DMS53 treated with DMSO at 0.1 percent for 48 hours (cell line): ENCODE measurements around the gene ANAPC16.
"Not testable (repeated sequence)": the region's sequence is repeated elsewhere in the genome, so short reads cannot be mapped to it uniquely, and the experiment has no call there.

Experiments
- DNase-seq: peaks from one replicate; lab custom pipeline; 2025; ENCODE audit not compliant: unreplicated experiment; lab: John Stamatoyannopoulos, UW

ANAPC16 gene

DNA sequence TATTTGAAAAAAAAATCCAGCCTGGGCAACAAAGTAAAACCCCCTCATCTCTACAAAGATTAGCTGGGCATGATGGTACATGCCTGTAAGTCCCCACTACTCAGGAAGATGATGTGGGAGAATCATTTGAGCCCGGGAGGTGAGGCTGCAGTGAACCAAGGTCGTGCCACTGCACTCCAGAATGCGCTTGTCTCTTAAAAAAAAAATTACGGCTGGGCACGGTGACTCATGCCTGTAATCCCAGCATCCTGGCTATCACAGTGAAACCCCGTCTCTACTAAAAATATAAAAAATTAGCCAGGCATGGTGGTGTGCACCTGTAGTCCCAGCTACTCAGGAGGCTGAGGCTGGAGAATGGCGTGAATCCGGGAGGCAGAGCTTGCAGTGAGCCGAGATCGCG, 4.4 kb upstream of the ANAPC16 start:
- DNase-seq = not testable (repeated sequence)

GRCh38 chr10:72211832-72212231, 4.0 kb upstream of the ANAPC16 start:
- not testable (repeated sequence) for DNase-seq

DNA sequence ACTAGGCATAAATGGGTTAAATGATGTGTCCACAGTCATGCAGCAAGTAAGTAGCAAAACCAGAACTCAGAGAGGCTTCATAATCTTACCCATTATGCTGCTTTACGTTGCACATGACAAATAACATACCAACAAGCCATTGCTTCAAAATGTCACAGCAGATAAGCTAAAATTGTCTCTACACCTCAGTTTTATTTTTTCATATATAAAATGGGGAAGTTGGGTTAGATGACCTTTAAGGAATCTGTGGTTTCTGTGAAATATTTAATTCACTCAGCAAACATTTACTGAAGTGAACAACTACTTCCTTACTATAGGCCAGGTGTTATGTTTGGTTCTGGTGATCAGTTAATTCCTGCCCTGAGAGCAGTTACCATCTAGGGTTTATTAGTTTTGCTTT, 2.5 kb downstream of the ANAPC16 start:
- no peak for DNase-seq

DNA sequence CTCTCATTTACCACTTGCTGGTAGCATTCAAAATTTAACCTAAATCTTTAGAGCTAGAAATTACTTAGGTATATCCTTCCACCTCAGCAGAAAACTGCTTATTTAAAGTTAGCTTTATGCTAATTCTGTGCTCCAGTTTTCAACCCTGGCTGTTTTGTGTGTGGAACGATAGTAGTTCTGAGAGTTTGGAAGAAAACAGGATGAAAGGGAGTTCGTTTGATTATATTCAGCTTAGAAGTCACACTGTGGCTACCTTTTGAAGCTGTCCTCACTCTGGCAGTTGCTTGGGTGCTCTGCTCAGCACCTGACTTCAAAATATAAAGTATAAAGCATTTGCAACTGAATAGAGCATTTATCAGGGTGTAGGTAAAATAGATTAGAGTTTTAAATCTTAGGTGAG, 2.9 kb downstream of the ANAPC16 start:
- no peak for DNase-seq

- no peak for DNase-seq
Observed at GRCh38 chr10:72219235-72219814, 3.5 kb downstream of the ANAPC16 start.

- no peak for DNase-seq
Observed at GRCh38 chr10:72220637-72221036, 4.8 kb downstream of the ANAPC16 start.

DNA sequence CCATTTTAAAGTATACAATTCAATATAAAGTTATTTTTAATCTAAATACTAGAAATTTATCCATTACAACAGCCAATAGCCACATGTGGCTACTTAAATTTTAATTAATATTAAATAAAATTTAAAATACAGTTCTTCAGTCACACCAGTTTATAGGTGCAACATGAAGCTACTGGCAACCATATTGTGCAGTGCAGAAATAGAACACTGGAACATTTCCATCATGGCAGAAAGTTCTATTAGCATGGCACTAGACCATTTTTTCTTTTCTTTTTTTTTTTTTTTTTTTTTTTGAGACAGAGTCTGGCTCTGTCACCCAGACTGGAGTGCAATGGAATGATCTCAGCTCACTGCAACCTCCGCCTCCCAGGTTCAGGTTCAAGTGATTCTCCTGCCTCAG, 5.5 kb downstream of the ANAPC16 start:
- no peak for DNase-seq

- DNase-seq = no peak
Observed at GRCh38 chr10:72223743-72224101, 7.9 kb downstream of the ANAPC16 start.

GRCh38 chr10:72224191-72224590, 8.4 kb downstream of the ANAPC16 start:
- not testable (repeated sequence) for DNase-seq

DNA sequence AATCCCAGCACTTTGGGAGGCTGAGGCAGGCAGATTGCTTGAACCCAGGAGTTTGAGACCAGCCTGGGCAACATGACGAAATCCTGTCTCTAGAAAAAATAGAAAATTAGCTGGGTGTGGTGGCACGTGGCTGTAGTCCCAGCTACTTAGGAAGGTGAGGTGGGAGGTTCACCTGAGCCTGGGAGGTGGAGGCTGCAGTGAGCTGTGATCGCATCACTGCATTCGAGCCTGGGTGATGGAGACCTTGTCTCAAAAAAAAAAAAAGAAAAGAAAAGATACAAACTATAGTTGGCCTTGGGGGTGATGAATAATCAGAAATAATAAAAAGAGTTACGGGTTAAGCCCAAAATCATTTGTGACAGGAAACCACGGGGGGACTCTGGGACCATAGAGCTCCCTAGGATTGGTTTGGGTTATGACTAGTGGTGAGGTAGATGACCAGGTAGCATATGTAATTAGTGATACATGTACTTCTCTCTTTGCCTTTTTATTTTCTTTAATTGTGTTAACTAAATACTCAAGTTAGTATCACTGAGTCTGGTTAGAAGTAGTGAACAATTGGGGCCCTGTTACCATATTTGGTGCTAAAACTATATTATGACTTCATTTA, 10.7 kb downstream of the ANAPC16 start:
- no peak for DNase-seq

DNA sequence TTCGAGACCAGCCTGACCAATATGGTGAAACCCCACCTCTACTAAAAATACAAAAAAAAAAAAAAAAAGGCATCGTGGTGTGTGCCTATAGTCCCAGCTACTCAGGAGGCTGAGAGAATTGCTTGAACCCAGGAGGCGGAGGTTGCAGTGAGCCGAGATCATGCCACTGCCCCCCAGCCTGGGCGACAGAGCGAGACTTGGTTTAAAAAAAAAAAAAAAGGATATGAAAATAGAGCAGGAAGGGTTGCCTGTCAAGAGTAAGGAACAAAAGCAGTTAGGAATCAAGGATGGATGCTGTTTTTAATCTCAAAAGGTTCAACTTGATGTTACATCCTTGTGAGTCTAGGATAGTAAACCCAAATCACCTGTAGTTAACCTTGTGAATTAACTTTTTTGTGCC, 12.0 kb downstream of the ANAPC16 start:
- no peak for DNase-seq

DNA sequence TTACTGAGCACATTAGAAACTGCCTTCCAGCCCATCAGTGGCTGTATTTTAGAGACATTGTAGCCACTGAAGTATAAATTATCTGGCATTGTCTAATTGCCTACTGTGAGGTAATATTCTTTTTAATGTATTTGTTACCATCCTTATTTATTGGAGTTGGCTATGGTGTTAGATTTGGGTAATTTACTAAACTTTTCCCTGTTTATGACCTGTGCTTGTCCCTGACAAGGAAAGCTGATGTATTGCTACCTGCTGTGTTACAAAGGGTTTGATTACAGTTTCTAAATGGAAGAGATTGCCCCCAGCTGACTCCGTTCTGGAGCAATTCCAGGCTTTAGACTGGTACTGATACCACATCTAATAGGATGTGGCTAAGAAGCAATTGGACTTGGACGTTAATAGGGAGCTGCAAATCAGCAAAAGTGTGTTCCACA, 12.5 kb downstream of the ANAPC16 start:
- DNase-seq = no peak

DNA sequence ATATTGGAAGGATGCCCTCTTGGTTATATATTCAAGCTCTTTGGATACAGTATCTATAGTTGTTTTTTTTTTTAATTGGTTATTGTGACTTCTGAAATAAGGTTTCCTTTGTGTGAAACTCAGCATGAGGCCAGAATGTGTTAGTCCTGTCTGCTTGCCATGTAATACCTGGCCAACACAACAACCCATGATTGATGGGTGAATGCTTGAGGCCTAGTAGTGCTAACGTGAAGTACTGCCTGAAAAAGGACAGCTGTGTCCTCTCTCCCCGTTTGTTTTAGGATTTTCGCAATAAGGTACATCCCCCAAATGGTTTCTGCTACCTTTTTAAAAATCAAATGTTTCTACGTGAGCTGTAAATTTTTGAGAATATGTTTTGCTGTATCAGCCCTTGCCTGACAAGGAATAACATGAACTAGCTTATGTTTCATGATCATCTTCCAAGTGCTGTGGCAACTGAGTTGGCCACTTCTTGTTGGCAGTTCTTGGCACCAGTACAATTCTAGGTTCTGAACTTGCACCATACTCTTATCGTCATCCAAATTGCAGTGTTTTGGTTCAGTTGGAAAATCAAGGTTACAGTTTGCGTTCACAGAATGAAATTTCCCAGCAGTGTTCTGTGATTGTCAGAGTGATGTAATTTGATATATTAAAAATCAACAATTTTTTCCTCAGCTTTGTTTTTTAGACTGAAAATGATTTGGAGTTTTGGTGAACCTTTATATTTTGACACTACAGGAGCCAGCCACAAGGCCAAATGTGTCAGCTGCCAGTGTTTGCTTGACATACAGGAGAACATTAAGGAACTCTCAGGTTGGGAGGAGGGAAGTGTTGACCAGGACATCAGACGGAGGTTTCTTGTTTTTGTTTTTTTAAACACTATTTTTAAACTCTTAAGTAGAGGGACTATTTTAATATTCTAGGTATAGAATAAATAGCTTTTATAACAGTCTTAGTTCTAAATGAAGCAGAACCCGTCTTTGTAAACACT, 13.7 kb downstream of the ANAPC16 start:
- no peak for DNase-seq

GRCh38 chr10:72233621-72234020, 17.8 kb downstream of the ANAPC16 start:
- DNase-seq = no peak

- no peak for DNase-seq
Observed at GRCh38 chr10:72234560-72235095, 18.8 kb downstream of the ANAPC16 start.

DNA sequence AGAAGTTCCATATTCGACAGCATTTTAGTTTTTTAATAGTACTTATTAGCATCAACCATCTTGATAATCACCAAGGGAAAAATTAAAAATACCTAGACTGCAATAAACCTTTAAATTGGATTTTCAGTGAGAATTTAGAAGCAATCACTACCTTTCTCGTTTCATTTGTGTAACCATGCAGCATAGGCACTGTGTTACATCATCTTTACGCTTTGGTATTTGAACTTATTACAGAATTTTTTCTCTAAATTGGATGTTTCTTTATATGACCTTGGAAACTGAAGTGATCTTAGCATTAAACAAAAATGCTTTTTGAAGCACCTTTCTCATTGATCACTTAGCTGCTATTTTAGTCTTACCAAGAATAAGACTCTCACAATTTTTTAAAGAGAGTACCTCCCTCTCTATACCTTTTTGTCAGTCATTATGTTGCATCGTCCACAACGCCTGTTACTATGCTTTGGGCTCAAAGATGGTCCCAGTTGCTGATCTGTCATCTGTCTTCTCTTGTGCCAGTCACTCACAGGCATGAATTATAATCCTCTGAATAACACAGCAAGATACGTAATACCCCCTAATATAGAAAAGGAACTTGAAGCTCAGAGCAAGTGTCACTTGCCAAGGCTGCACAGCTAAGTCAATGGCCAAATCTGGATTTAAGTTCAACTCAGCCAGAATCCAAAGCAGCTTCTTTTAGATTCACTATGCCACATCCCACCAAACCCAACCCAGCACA, 19.9 kb downstream of the ANAPC16 start:
- no peak for DNase-seq

GRCh38 chr10:72238392-72239175, 22.8 kb downstream of the ANAPC16 start:
- DNase-seq = no peak

DNA sequence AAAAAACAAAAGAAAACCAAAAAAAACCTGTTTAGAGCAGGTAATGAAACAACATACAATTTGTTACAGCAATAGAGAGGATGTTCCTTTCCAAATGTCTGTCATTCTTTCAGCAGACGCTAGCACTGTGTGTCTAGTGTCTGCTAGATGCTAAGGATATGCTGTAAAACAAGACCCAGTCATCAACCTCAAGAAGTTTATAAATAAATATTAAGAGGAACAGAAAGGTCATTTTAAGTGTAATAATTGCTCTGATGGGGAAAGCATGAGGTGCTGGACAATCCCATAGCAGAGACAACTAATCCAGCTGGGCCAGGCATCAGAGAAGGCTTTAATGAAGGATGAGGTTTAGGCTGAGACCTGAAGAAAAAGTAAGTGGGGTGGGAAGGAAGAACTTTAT, 23.6 kb downstream of the ANAPC16 start:
- no peak for DNase-seq

GRCh38 chr10:72240371-72240770, 24.6 kb downstream of the ANAPC16 start:
- DNase-seq = no peak

GRCh38 chr10:72241691-72242252, 26.0 kb downstream of the ANAPC16 start:
- DNase-seq = no peak
